ENCODE measurements around the gene EHD1.

GRCh38 chr11:64846998-64847666 lies 31.3 kb downstream of the EHD1 start:
- TF ChIP-seq CTCF (optimal IDR thresholded peaks at IDR 0.05 in 1 of 3, IDR thresholded peaks at IDR 0.05 in 1 of 3, conservative IDR thresholded peaks at IDR 0.05 in 1 of 3; ENCODE audit: extremely low read depth in 1 of 3, insufficient read depth in 2 of 3, low read length in 3 of 3) (peak in 2 of 3 experiments; percentile 86 to 96), EZH2 (IDR thresholded peaks at IDR 0.05; ENCODE audit: low read length) (no peak)
